Transverse colon (tissue), 4 donors: ENCODE measurements around the gene STARD10. TPM values are rescaled to one million over a fixed set of nuclear protein-coding genes. Genes with fewer than 3 reads are reported as not detected.

Experiments
- DNase-seq: peaks from one replicate; pipeline ENCODE4 v3.0.0-alpha.2; 2019
- H3K27ac ChIP-seq, 4 donors: fragments of 200-600 bp; sonication (generic); 2 replicates each; pipeline ENCODE4 v1.5.1; 2016 to 2018; ENCODE audit warnings: inconsistent platforms in 4 of 4
- H3K27me3 ChIP-seq: fragments of 200-600 bp; sonication (generic); 2 replicates; pipeline ENCODE4 v1.5.1; 2017; ENCODE audit warnings: inconsistent platforms
- H3K36me3 ChIP-seq, 4 donors: fragments of 200-600 bp; sonication (generic); 2 replicates each; pipeline ENCODE4 v1.5.1; 2017 to 2019; ENCODE audit warnings: inconsistent platforms in 4 of 4
- H3K4me1 ChIP-seq, 4 donors: fragments of 200-600 bp; sonication (generic); 2 replicates each; pipeline ENCODE4 v1.5.1; 2017 to 2020; ENCODE audit warnings: inconsistent platforms in 4 of 4
- H3K4me3 ChIP-seq, 4 donors: fragments of 200-600 bp; sonication (generic); 1 replicate in 1 of 4; 2 replicates in 3 of 4; pipeline versions ENCODE4 v1.5.1 to v1.6.1; 2017 to 2019; ENCODE audit warnings: inconsistent platforms in 4 of 4
- H3K9me3 ChIP-seq, 2 donors: fragments of 200-600 bp; sonication (generic); 2 replicates each; pipeline ENCODE4 v1.5.1; 2017 to 2019; ENCODE audit warnings: inconsistent platforms in 2 of 2
- EP300 ChIP-seq: sonication (generic); formaldehyde crosslinking; IDR thresholded peaks from one replicate; pipeline ENCODE4 v1.6.1; 2017; ENCODE audit warnings: antibody characterized with exemption, low read depth
- POLR2A ChIP-seq: fragments of 450-650 bp; IDR thresholded peaks from one replicate; pipeline ENCODE4 v1.6.1; 2016; ENCODE audit warnings: antibody characterized with exemption, mild to moderate bottlenecking, moderate library complexity
- POLR2AphosphoS5 ChIP-seq, 3 donors: sonication (generic); formaldehyde crosslinking; IDR thresholded peaks; one replicate each; pipeline ENCODE4 v1.6.1; 2016; ENCODE audit warnings: antibody characterized with exemption in 3 of 3
- WGBS, 2 donors: methylation state at CpG; one replicate each; pipeline ENCODE4 v1.1.5; 2018; ENCODE audit warnings: low coverage in 1 of 2; 5-methylcytosine and 5-hydroxymethylcytosine counted together
- in situ Hi-C, 4 donors: fragments of 200-750 bp; cut with MboI; loops; one replicate each; pipeline versions ENCODE4 v1.15.0 to v1.15.1; 2017; ENCODE audit warnings: low sequenced_read_pairs in 3 of 4, low pct_ligation_motif_present in 1 of 4, low pct_unique_long_range_greater_than_20kb in 1 of 4
- intact Hi-C: fragments of 100-400 bp; cut with DNase I; formaldehyde crosslinking; loops from one replicate; pipeline ENCODE4 v1.15.1; 2023; ENCODE audit warnings: low total_unique reads
- total RNA-seq, 4 donors: library from RNA; depleted of rRNA; stranded (reverse); fragments of >200 nt; gene quantifications; one replicate each; pipeline ENCODE4 v1.1.0, GENCODE V29; 2016
- TF ChIP-seq, protein P1 (sequence below), 5 experiments: fragments of 200-600 bp in 3 of 5; fragments of 450-650 bp in 2 of 5; sonication (generic) in 3 of 5; IDR thresholded peaks; 1 replicate in 2 of 5; 2 replicates in 3 of 5; pipeline ENCODE4 v1.5.1; 2016 to 2017; ENCODE audit warnings: antibody characterized with exemption in 5 of 5, inconsistent platforms in 3 of 5, mild to moderate bottlenecking in 2 of 5, moderate library complexity in 1 of 5

The STARD10 gene
- total RNA-seq, 4 donors from 2014 or later = 82.7 to 714 (median 225) TPM

DNA sequence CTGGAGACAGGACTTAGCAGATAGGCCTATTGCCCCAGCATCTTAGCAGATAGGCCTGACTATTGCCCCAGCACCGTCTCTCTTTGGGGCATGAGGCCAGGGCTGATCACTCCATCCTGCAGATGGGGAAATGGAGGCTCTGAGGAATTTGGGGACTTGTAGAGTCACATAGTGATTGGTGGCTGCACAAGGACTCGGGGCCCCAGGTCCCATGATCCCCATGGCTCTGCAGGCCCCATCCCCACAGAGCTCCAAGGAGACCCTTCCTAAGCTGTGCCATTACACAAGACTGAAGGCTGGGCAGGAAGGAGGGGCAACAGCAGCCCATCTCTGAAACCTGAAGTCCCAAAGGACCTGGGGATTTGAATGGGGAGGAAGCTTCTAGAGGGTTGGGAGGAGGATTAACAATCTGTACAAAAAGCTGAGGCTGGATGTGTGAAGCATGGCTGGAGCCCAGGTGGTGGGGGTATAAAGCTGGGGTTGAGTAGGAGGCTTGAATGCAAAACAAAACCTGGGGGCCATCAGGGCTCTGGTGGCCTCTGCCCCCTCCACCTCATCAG lies 43.2 kb downstream of the STARD10 start:
- in situ Hi-C loops = no loop called here

DNA sequence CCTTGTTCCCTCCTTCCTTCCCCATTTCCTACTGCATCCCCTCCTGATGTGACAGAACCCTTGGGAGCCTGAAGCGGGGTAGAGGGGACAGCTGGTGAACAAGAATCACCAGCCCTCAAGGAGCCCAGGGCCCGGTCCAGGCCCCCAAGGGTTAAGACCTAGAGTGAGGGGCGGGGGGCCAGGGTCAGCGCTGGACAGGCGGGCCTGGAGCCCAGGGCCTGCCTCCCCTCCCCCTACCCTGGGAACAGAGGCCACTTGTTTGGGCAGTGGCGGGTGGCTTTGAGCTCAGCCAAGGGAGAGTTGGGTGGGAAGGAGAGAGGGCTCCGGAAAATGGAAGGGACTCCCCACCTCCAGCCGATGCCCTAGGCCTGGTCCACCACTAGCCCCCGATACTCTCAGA lies 43.8 kb downstream of the STARD10 start:
- Histone ChIP-seq H3K9me3 (no peaks in the 10 kb centered on the region), H3K27me3 (no peaks in the 10 kb centered on the region), H3K36me3 (no peaks in the 10 kb centered on the region), H3K27ac (no peak overlapping the region), H3K4me1 (peaks cover 6 to 28% (median 24%) of the 10 kb centered on the region in 4 donors), H3K4me3 (no peak overlapping the region)
- 86% methylated on average over 8 of the region's 9 CpGs; no CpG with 5 or more reads in 1 of the 2 donors for WGBS, 2 donors
- TF ChIP-seq POLR2AphosphoS5 (IDR thresholded peaks at IDR 0.05) (no peak), POLR2A (no peak), EP300 (no peak)
- TF ChIP-seq, protein P1, sequence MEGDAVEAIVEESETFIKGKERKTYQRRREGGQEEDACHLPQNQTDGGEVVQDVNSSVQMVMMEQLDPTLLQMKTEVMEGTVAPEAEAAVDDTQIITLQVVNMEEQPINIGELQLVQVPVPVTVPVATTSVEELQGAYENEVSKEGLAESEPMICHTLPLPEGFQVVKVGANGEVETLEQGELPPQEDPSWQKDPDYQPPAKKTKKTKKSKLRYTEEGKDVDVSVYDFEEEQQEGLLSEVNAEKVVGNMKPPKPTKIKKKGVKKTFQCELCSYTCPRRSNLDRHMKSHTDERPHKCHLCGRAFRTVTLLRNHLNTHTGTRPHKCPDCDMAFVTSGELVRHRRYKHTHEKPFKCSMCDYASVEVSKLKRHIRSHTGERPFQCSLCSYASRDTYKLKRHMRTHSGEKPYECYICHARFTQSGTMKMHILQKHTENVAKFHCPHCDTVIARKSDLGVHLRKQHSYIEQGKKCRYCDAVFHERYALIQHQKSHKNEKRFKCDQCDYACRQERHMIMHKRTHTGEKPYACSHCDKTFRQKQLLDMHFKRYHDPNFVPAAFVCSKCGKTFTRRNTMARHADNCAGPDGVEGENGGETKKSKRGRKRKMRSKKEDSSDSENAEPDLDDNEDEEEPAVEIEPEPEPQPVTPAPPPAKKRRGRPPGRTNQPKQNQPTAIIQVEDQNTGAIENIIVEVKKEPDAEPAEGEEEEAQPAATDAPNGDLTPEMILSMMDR (IDR thresholded peaks at IDR 0.05) = no peak
- intact Hi-C loops (no loop called here), in situ Hi-C loops (no loop called here)
- DNase-seq = no peak

More for the DNA sequence above, 43.2 kb downstream of the STARD10 start:
- no peak overlapping the region for H3K4me3 ChIP-seq
- H3K27ac ChIP-seq = no peak overlapping the region
- intact Hi-C loops = no loop called here
- peaks cover 6 to 28% (median 24%) of the 10 kb centered on the region in 4 donors for H3K4me1 ChIP-seq
- H3K27me3 ChIP-seq = no peaks in the 10 kb centered on the region
- TF ChIP-seq POLR2AphosphoS5 (IDR thresholded peaks at IDR 0.05) = no peak
- no peaks in the 10 kb centered on the region for H3K9me3 ChIP-seq
- H3K36me3 ChIP-seq = no peaks in the 10 kb centered on the region
- no peak for DNase-seq
- WGBS, 2 donors = 81% methylated on average over 2 of the region's 2 CpGs; no CpG with 5 or more reads in 1 of the 2 donors

DNA sequence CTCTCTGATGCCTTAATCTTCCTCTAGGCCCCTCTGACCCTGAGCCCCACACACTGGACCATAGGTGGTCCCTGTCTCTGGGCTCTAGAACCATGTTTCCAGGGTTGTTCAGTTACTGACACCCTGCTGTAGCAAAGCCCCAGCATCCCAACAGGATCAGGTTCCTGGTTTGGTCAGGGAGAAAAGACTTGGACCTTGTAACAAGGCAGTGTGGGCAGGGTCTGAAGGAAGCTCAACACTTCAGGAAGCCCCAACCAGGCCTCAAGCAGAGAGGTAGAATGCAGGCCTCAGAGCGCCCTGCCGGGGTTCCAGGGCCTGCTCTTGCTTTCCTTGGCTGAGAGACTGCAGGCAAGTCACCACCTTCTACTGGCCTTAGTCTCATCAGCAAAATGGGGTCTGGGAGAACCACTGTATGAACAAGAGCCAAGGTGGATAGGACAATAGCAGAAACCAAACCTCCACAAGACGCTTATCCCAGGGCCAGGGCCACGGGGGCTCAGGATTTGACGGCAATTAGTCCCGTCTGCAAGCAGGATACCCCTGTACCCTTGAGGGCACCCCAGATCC lies 46.5 kb downstream of the STARD10 start:
- Histone ChIP-seq H3K27ac (no peak overlapping the region), H3K9me3 (no peaks in the 10 kb centered on the region), H3K27me3 (no peaks in the 10 kb centered on the region), H3K4me3 (no peak overlapping the region), H3K36me3 (no peaks in the 10 kb centered on the region), H3K4me1 (peaks cover 2 to 32% (median 21%) of the 10 kb centered on the region in 4 donors)
- no peak for TF ChIP-seq POLR2AphosphoS5 (IDR thresholded peaks at IDR 0.05)
- TF ChIP-seq, protein P1 (IDR thresholded peaks at IDR 0.05) = no peak
- no peak for TF ChIP-seq EP300
- no peak for TF ChIP-seq POLR2A
- intact Hi-C loops (no loop called here), in situ Hi-C loops (no loop called here)
- WGBS, 2 donors = 95% methylated on average over 5 of the region's 6 CpGs; no CpG with 5 or more reads in 1 of the 2 donors
- no peak for DNase-seq

DNA sequence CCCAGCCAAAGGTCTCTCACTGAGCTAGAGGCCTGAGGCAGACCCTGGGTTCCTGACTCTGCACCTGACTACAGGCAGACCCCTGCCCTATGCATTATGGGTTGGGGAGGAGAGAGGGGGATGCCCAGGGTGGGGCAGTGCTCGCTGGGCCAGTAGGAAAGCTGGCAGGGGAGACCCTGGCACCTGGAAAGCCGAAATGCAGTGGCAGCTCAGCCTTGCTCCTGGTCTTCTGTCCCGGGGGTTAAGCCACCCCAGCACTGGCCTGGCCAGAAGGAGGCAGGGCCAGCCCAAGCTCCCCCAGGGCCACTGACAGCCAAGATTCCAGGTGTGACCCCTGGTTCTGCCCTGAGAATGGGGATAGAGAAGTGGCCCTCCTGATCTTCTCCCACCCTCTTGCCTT lies 47.0 kb downstream of the STARD10 start:
- no peak overlapping the region for H3K4me3 ChIP-seq
- no peaks in the 10 kb centered on the region for H3K27me3 ChIP-seq
- in situ Hi-C loops = no loop called here
- no peak overlapping the region for H3K27ac ChIP-seq
- no peaks in the 10 kb centered on the region for H3K9me3 ChIP-seq
- WGBS, 2 donors = 74% methylated on average over 3 of the region's 3 CpGs; no CpG with 5 or more reads in 1 of the 2 donors
- intact Hi-C loops = no loop called here
- TF ChIP-seq POLR2A (no peak), EP300 (no peak), POLR2AphosphoS5 (IDR thresholded peaks at IDR 0.05) (no peak)
- TF ChIP-seq, protein P1 (IDR thresholded peaks at IDR 0.05) = no peak
- no peaks in the 10 kb centered on the region for H3K36me3 ChIP-seq
- peaks cover 7 to 33% (median 24%) of the 10 kb centered on the region in 4 donors for H3K4me1 ChIP-seq
- no peak for DNase-seq
